Mucosa of descending colon (tissue), 3 donors: ENCODE data around the gene EMC10. TPM values are rescaled to one million over a fixed set of nuclear protein-coding genes. Genes with fewer than 3 reads are reported as not detected.

ENCODE experiments used
- ATAC-seq: fragments of 200-7000 bp; cut with Tn5 transposase; one replicate; pipeline ENCODE4 v1.9.1; 2020; ENCODE audit warnings: mild to moderate bottlenecking, moderate library complexity
- DNase-seq, 3 donors: peaks; one replicate each; pipeline ENCODE4 v3.0.0-alpha.2; 2020
- H3K36me3 ChIP-seq: fragments of 200-600 bp; one replicate; pipeline ENCODE4 v1.8.0; 2021; ENCODE audit warnings: low read depth, mild to moderate bottlenecking
- H3K4me1 ChIP-seq: fragments of 200-600 bp; one replicate; pipeline ENCODE4 v1.8.0; 2021; ENCODE audit warnings: low read depth, mild to moderate bottlenecking
- H3K4me3 ChIP-seq: fragments of 200-600 bp; one replicate; pipeline ENCODE4 v1.8.0; 2021; ENCODE audit warnings: mild to moderate bottlenecking
- H3K9me3 ChIP-seq: fragments of 200-600 bp; one replicate; pipeline ENCODE4 v1.8.0; 2021; ENCODE audit warnings: mild to moderate bottlenecking
- CTCF ChIP-seq: fragments of 200-600 bp; IDR thresholded peaks from one replicate; pipeline ENCODE4 v1.8.0; 2022; ENCODE audit warnings: antibody characterized with exemption, mild to moderate bottlenecking
- intact Hi-C, 2 donors: fragments of 100-400 bp; cut with DNase I in 1 of 2; cut with micrococcal nuclease in 1 of 2; formaldehyde crosslinking; loops; one replicate each; pipeline versions ENCODE4 v1.11.0 to v1.11.1; 2022; cut with DNase I, micrococcal nuclease
- total RNA-seq, 3 donors: library from RNA; stranded (reverse); fragmentation: NEBNext Ultra II Directional in 2 of 3; extraction: Animal tissue kit (Norgen Biotek cat#: 25700) in 2 of 3; gene quantifications; one replicate each; pipeline versions ENCODE4 v1.2.1 to v1.2.4, GENCODE V29; 2021 to 2023
- donor health status: DM: no; HTN: no; CAD: no; lungs with moderate emphysema.
- donor health status: DM: no; HTN: no; CAD: no.
- donor health status: DM: no; HTN: yes; CAD: no.

EMC10 gene
- total RNA-seq, 3 donors from 2014 or later: 79.6 to 121 (median 108) TPM

- peak in 1 of 3 donors; percentile 36 for DNase-seq
Observed at GRCh38 chr19:50486823-50487515, 10.7 kb downstream of the EMC10 start.

GRCh38 chr19:50488389-50489194 is 12.3 kb downstream of the EMC10 start:
- no peaks in the 10 kb centered on the region for H3K9me3 ChIP-seq
- no peak overlapping the region for H3K4me3 ChIP-seq
- intact Hi-C loops: no loop called here
- DNase-seq (no peak), ATAC-seq (no peak)
- TF ChIP-seq CTCF: no peak
- no peaks in the 10 kb centered on the region for H3K36me3 ChIP-seq
- H3K4me1 ChIP-seq: no peaks in the 10 kb centered on the region

More at GRCh38 chr19:50486823-50487515, 10.7 kb downstream of the EMC10 start:
- no peaks in the 10 kb centered on the region for H3K9me3 ChIP-seq
- no peak for TF ChIP-seq CTCF
- H3K4me1 ChIP-seq: no peaks in the 10 kb centered on the region
- H3K4me3 ChIP-seq: no peak overlapping the region
- no peaks in the 10 kb centered on the region for H3K36me3 ChIP-seq
- peak; percentile 31 for ATAC-seq
- intact Hi-C loops: no loop called here

- no peak for ATAC-seq
- no peak for DNase-seq
- intact Hi-C loops: no loop called here
- no peaks in the 10 kb centered on the region for H3K4me1 ChIP-seq
- H3K4me3 ChIP-seq: no peak overlapping the region
- H3K9me3 ChIP-seq: no peaks in the 10 kb centered on the region
- H3K36me3 ChIP-seq: no peaks in the 10 kb centered on the region
- TF ChIP-seq CTCF: no peak
Observed at GRCh38 chr19:50489461-50490011, 13.2 kb downstream of the EMC10 start.

- no peak for TF ChIP-seq CTCF
- no peak overlapping the region for H3K4me3 ChIP-seq
- DNase-seq (no peak), ATAC-seq (no peak)
- intact Hi-C loops: no loop called here
- H3K4me1 ChIP-seq: no peaks in the 10 kb centered on the region
- H3K9me3 ChIP-seq: no peaks in the 10 kb centered on the region
- no peaks in the 10 kb centered on the region for H3K36me3 ChIP-seq
Observed at GRCh38 chr19:50490411-50490811, 14.1 kb downstream of the EMC10 start.

GRCh38 chr19:50490991-50491472 is 14.7 kb downstream of the EMC10 start:
- no peaks in the 10 kb centered on the region for H3K4me1 ChIP-seq
- H3K9me3 ChIP-seq: no peaks in the 10 kb centered on the region
- ATAC-seq: no peak
- no peaks in the 10 kb centered on the region for H3K36me3 ChIP-seq
- intact Hi-C loops: no loop called here
- no peak overlapping the region for H3K4me3 ChIP-seq
- DNase-seq: no peak
- no peak for TF ChIP-seq CTCF
